Stimulated activated CD4-positive, alpha-beta T cell treated with anti-CD3 and anti-CD28 coated beads, TNF-alpha, amount 100 ng/mL, for 1 hour (primary cell): ENCODE results near the gene MEIS2.

Experiments used
- DNase-seq, 3 donors: peaks; one replicate each; pipeline ENCODE4 v3.0.0-alpha.2; 2020; ENCODE audit warnings: low read depth in 3 of 3, low spot score in 1 of 3

The MEIS2 gene

GRCh38 chr15:36880224-36880912 is 220.0 kb downstream of the MEIS2 start:
- no peak for DNase-seq

GRCh38 chr15:36879568-36880222 is 220.7 kb downstream of the MEIS2 start:
- DNase-seq, result no peak

GRCh38 chr15:36878684-36879262 is 221.6 kb downstream of the MEIS2 start:
- no peak for DNase-seq

- DNase-seq, result no peak
Observed at GRCh38 chr15:36877796-36878683, 222.3 kb downstream of the MEIS2 start.

GRCh38 chr15:36877294-36877693 is 223.1 kb downstream of the MEIS2 start:
- DNase-seq, result no peak

- no peak for DNase-seq
Observed at GRCh38 chr15:36875740-36876334, 224.5 kb downstream of the MEIS2 start.

- no peak for DNase-seq
Observed at GRCh38 chr15:36874930-36875329, 225.4 kb downstream of the MEIS2 start.

- no peak for DNase-seq
Observed at GRCh38 chr15:36867436-36867835, 232.9 kb downstream of the MEIS2 start.

GRCh38 chr15:36866896-36867295 is 233.5 kb downstream of the MEIS2 start:
- DNase-seq, result no peak

- DNase-seq, result no peak
Observed at GRCh38 chr15:36863570-36863969, 236.8 kb downstream of the MEIS2 start.

GRCh38 chr15:36860792-36861191 is 239.6 kb downstream of the MEIS2 start:
- no peak for DNase-seq

GRCh38 chr15:36858423-36858822 is 241.9 kb downstream of the MEIS2 start:
- DNase-seq, result no peak

- no peak for DNase-seq
Observed at GRCh38 chr15:36856339-36856973, 243.9 kb downstream of the MEIS2 start.

GRCh38 chr15:36850864-36851263 is 249.5 kb downstream of the MEIS2 start:
- no peak for DNase-seq

GRCh38 chr15:36845270-36845669 is 255.1 kb downstream of the MEIS2 start:
- no peak for DNase-seq

GRCh38 chr15:36844534-36844998 is 255.8 kb downstream of the MEIS2 start:
- DNase-seq, result no peak

- DNase-seq, result no peak
Observed at GRCh38 chr15:36843822-36844221, 256.5 kb downstream of the MEIS2 start.

GRCh38 chr15:36841193-36841592 is 259.2 kb downstream of the MEIS2 start:
- no peak for DNase-seq
